ENCODE data around the gene RARS2. TPM values are rescaled to one million over a fixed set of nuclear protein-coding genes. Genes with fewer than 3 reads are reported as not detected.

Gene RARS2
- polyA plus RNA-seq (2011; rRNA removed) = 11.3 and 14.6 TPM in 2 replicates
- polyA plus RNA-seq (2012; cell fraction: cytosol; rRNA removed) = 3.9 and 4.7 TPM in 2 replicates
- 2.2 and 2.9 TPM in 2 replicates for polyA plus RNA-seq (2012; cell fraction: nucleus; rRNA removed)
- polyA plus RNA-seq (2017; fragmentation: RNase III; extraction: RNeasy Plus Mini Kit Qiagen cat#74134 plus additional on column Dnase treatment) = 23.7 to 25.3 TPM (median 25.2 TPM) in 3 replicates
- 5.1 and 5.6 TPM in 2 replicates for polyA minus RNA-seq (2011; rRNA and poly(A)+ RNA removed)

- peak within 1 kb of the TSS; percentile 90 for H3K4me2 ChIP-seq
- peaks cover 19% of the 10 kb centered on the region; the same call in 2 of the 3 replicates for H3K4me1 ChIP-seq
- no peaks in the 10 kb centered on the region for H3K9me3 ChIP-seq
- ChIA-PET POLR2A (interaction anchor here (0.6 to 1.5 kb wide), 5 partner anchors 11 to 214 kb away, joined by 3 to 8 read pairs (median 3); partner anchors contain the start of gene AKIRIN2), CTCF (interaction anchor here (0.7 kb wide), 1 partner anchor 19 kb away, joined by 3 read pairs; no protein-coding TSS in a partner anchor)
- H3K27ac ChIP-seq = peak within 1 kb of the TSS; percentile 88 to 90
- 0% methylated on average over 8 of the region's 49 CpGs for WGBS (ENCODE audit: missing lambda C conversion rate)
- FAIRE-seq (no peak), DNase-seq (ENCODE audit: low read depth in 1 of 2, low spot score in 1 of 2) (peak; percentile 91 to 92), ATAC-seq (peak; percentile 100)
- TF ChIP-seq MAX (IDR thresholded peaks at IDR 0.05) = peak; percentile 80
- TF ChIP-seq USF2 (IDR thresholded peaks at IDR 0.05) = no peak
- peak; percentile 45 for TF ChIP-seq MAFK (IDR thresholded peaks at IDR 0.05; ENCODE audit: partially characterized antibody)
- peak; percentile 36 to 83; a peak in 2 of 5 replicates for TF ChIP-seq JUN (IDR thresholded peaks at IDR 0.05)
- TF ChIP-seq RCOR1 (IDR thresholded peaks at IDR 0.05; ENCODE audit: low read depth, low read length) = no peak
- TF ChIP-seq PHF8 (IDR thresholded peaks at IDR 0.05; ENCODE audit: borderline replicate concordance, low read depth) = peak; percentile 78; the same call in 1 of the 2 replicates
- no peak for TF ChIP-seq POLR2AphosphoS2 (conservative IDR thresholded peaks at IDR 0.05; ENCODE audit: low read length)
- TF ChIP-seq POLR2A (IDR thresholded peaks at IDR 0.05; ENCODE audit: low read length) = peak; percentile 70
- peak; percentile 67; the same call in 2 of the 3 replicates for TF ChIP-seq BCL3 (IDR thresholded peaks at IDR 0.05)
- no peak for TF ChIP-seq EHF (CRISPR knock-in tag; IDR thresholded peaks at IDR 0.05)
- TF ChIP-seq HOXA7 (CRISPR knock-in tag; IDR thresholded peaks at IDR 0.05) = no peak
- 0 out of 2 replicates have a peak, but pooled peaks have one; percentile 44 for TF ChIP-seq MAZ (IDR thresholded peaks at IDR 0.05; ENCODE audit: borderline replicate concordance, low read depth, low read length)
- peak within 1 kb of the TSS; percentile 66 for H3K4me3 ChIP-seq
These were observed at the start of gene RARS2, which contains the start of gene ORC3 for GRCh38 chr6:87589693-87590416. Gene RARS2, minus strand, starts transcription at chr6:87589987. Its CDS starts 30 bp downstream, at chr6:87589957. Gene ORC3, plus strand, starts transcription at chr6:87590135. Its CDS starts 34 bp downstream, at chr6:87590169.

- Histone ChIP-seq H3K9me3 (no peaks in the 10 kb centered on the region), H3K4me1 (no peaks in the 10 kb centered on the region), H3K4me3 (no peak overlapping the region), H3K4me2 (no peak overlapping the region), H3K27ac (no peak overlapping the region)
- TF ChIP-seq PBX3 (IDR thresholded peaks at IDR 0.05) (no peak), ESRRA (IDR thresholded peaks at IDR 0.05; ENCODE audit: borderline replicate concordance, low read length) (no peak), SREBF2 (IDR thresholded peaks at IDR 0.05) (no peak), EHMT2 (IDR thresholded peaks at IDR 0.05; ENCODE audit: low read depth) (no peak), HOXB13 (CRISPR knock-in tag; IDR thresholded peaks at IDR 0.05; ENCODE audit: low read depth) (no peak), CTCF (IDR thresholded peaks at IDR 0.05) (no peak), FOXS1 (CRISPR knock-in tag; IDR thresholded peaks at IDR 0.05) (no peak), RNF2 (IDR thresholded peaks at IDR 0.05; ENCODE audit: borderline replicate concordance, low read depth) (no peak)
- ChIA-PET POLR2A (no interaction called here), CTCF (interaction anchor here (0.6 kb wide), 1 partner anchor 1050 kb away, joined by 4 read pairs; no protein-coding TSS in a partner anchor)
- 94% methylated on average over 4 of the region's 4 CpGs for WGBS (ENCODE audit: missing lambda C conversion rate)
- FAIRE-seq (no peak), DNase-seq (ENCODE audit: low read depth in 1 of 2, low spot score in 1 of 2) (no peak), ATAC-seq (no peak)
These were observed 49.6 kb upstream of the RARS2 start for GRCh38 chr6:87639373-87639772.

Data from A549 (cell line).